Stomach smooth muscle (tissue), 2 donors: ENCODE results near the gene ZBTB43.

ENCODE experiments used
- H3K27ac ChIP-seq: one replicate; pipeline ENCODE4 v1.7.0; 2013; ENCODE audit warnings: mild to moderate bottlenecking, low read length, inconsistent platforms
- H3K27me3 ChIP-seq, 2 donors: one replicate each; pipeline ENCODE4 v1.7.0; 2013; ENCODE audit warnings: low read length in 2 of 2; ENCODE audit not compliant: insufficient read depth in 2 of 2, control insufficient read depth in 1 of 2
- H3K36me3 ChIP-seq, 2 donors: one replicate each; pipeline ENCODE4 v1.7.0; 2013; ENCODE audit warnings: low read length in 2 of 2; ENCODE audit not compliant: control insufficient read depth in 2 of 2, insufficient read depth in 2 of 2
- H3K4me1 ChIP-seq: one replicate; pipeline ENCODE4 v1.7.0; 2013; ENCODE audit warnings: low read length; ENCODE audit not compliant: control insufficient read depth, insufficient read depth
- H3K4me3 ChIP-seq, 2 donors: one replicate each; pipeline ENCODE4 v1.7.0; 2013; ENCODE audit warnings: low read length in 2 of 2
- H3K9ac ChIP-seq, 2 donors: one replicate each; pipeline ENCODE4 v1.7.0; 2013; ENCODE audit warnings: low read length in 2 of 2, mild to moderate bottlenecking in 1 of 2
- H3K9me3 ChIP-seq, 2 donors: one replicate each; pipeline ENCODE4 v1.7.0; 2013; ENCODE audit warnings: low read length in 2 of 2; ENCODE audit not compliant: control insufficient read depth in 2 of 2
- donor health status: healthy.
- donor health status: Pancreatic carcinoma.

The ZBTB43 gene

GRCh38 chr9:126804696-126805553 is at the start of gene ZBTB43:
ZBTB43 (plus strand) TSS chr9:126805040; CDS start chr9:126832510, 27,470 bp downstream.
- no peaks in the 10 kb centered on the region for H3K36me3 ChIP-seq
- H3K27ac ChIP-seq = peak within 1 kb of the TSS; percentile 81
- H3K27me3 ChIP-seq = no peaks in the 10 kb centered on the region
- H3K9me3 ChIP-seq = no peaks in the 10 kb centered on the region
- H3K4me1 ChIP-seq = peaks cover 20% of the 10 kb centered on the region
- peak within 1 kb of the TSS; percentile 84 to 96 for H3K9ac ChIP-seq
- peak within 1 kb of the TSS; percentile 80 to 94 for H3K4me3 ChIP-seq

GRCh38 chr9:126755317-126755875 is 49.4 kb upstream of the ZBTB43 start:
- Histone ChIP-seq H3K4me3 (no peak overlapping the region), H3K27ac (no peak overlapping the region), H3K4me1 (no peaks in the 10 kb centered on the region), H3K9ac (no peak overlapping the region), H3K9me3 (no peaks in the 10 kb centered on the region), H3K27me3 (peaks cover 14 to 19% of the 10 kb centered on the region in 2 donors), H3K36me3 (no peaks in the 10 kb centered on the region)

GRCh38 chr9:126756238-126756637 is 48.6 kb upstream of the ZBTB43 start:
- no peak overlapping the region for H3K27ac ChIP-seq
- no peaks in the 10 kb centered on the region for H3K4me1 ChIP-seq
- no peak overlapping the region for H3K9ac ChIP-seq
- no peaks in the 10 kb centered on the region for H3K36me3 ChIP-seq
- no peaks in the 10 kb centered on the region for H3K9me3 ChIP-seq
- H3K27me3 ChIP-seq = peaks cover 13% of the 10 kb centered on the region in 2 donors
- H3K4me3 ChIP-seq = no peak overlapping the region

- Histone ChIP-seq H3K4me3 (no peak overlapping the region), H3K9ac (no peak overlapping the region), H3K4me1 (no peaks in the 10 kb centered on the region), H3K27me3 (peaks cover 11% of the 10 kb centered on the region in 2 donors), H3K36me3 (no peaks in the 10 kb centered on the region), H3K9me3 (no peaks in the 10 kb centered on the region), H3K27ac (no peak overlapping the region)
These were observed 47.9 kb upstream of the ZBTB43 start for GRCh38 chr9:126756876-126757415.

GRCh38 chr9:126758916-126759585 is 45.8 kb upstream of the ZBTB43 start:
- H3K9ac ChIP-seq = no peak overlapping the region
- no peaks in the 10 kb centered on the region for H3K4me1 ChIP-seq
- no peak overlapping the region for H3K27ac ChIP-seq
- H3K4me3 ChIP-seq = no peak overlapping the region
- peaks cover 0 to 8% of the 10 kb centered on the region in 2 donors for H3K27me3 ChIP-seq
- H3K36me3 ChIP-seq = no peaks in the 10 kb centered on the region
- H3K9me3 ChIP-seq = no peaks in the 10 kb centered on the region

GRCh38 chr9:126761274-126761673 is 43.6 kb upstream of the ZBTB43 start:
- no peaks in the 10 kb centered on the region for H3K4me1 ChIP-seq
- H3K36me3 ChIP-seq = no peaks in the 10 kb centered on the region
- H3K27me3 ChIP-seq = peaks cover 0 to 8% of the 10 kb centered on the region in 2 donors
- no peak overlapping the region for H3K9ac ChIP-seq
- no peak overlapping the region for H3K27ac ChIP-seq
- H3K9me3 ChIP-seq = no peaks in the 10 kb centered on the region
- no peak overlapping the region for H3K4me3 ChIP-seq

- Histone ChIP-seq H3K4me1 (no peaks in the 10 kb centered on the region), H3K27me3 (peaks cover 0 to 7% of the 10 kb centered on the region in 2 donors), H3K9ac (no peak overlapping the region), H3K27ac (no peak overlapping the region), H3K4me3 (no peak overlapping the region), H3K9me3 (no peaks in the 10 kb centered on the region), H3K36me3 (no peaks in the 10 kb centered on the region)
These were observed 41.6 kb upstream of the ZBTB43 start for GRCh38 chr9:126763130-126763764.

- no peak overlapping the region for H3K9ac ChIP-seq
- no peak overlapping the region for H3K27ac ChIP-seq
- H3K36me3 ChIP-seq = no peaks in the 10 kb centered on the region
- H3K4me1 ChIP-seq = no peaks in the 10 kb centered on the region
- peaks cover 5 to 8% of the 10 kb centered on the region in 2 donors for H3K27me3 ChIP-seq
- no peaks in the 10 kb centered on the region for H3K9me3 ChIP-seq
- no peak overlapping the region for H3K4me3 ChIP-seq
These were observed 31.7 kb upstream of the ZBTB43 start for GRCh38 chr9:126773004-126773607.

- Histone ChIP-seq H3K4me3 (no peak overlapping the region), H3K27ac (no peak overlapping the region), H3K27me3 (peaks cover 8 to 16% of the 10 kb centered on the region in 2 donors), H3K36me3 (no peaks in the 10 kb centered on the region), H3K4me1 (no peaks in the 10 kb centered on the region), H3K9ac (no peak overlapping the region), H3K9me3 (no peaks in the 10 kb centered on the region)
These were observed 28.9 kb upstream of the ZBTB43 start for GRCh38 chr9:126775926-126776325.

- peaks cover 14 to 22% of the 10 kb centered on the region in 2 donors for H3K27me3 ChIP-seq
These were observed 27.1 kb upstream of the ZBTB43 start for GRCh38 chr9:126777733-126778132.

More at GRCh38 chr9:126777733-126778132, 27.1 kb upstream of the ZBTB43 start:
- H3K9ac ChIP-seq = no peak overlapping the region
- H3K9me3 ChIP-seq = no peaks in the 10 kb centered on the region
- H3K36me3 ChIP-seq = no peaks in the 10 kb centered on the region
- H3K4me3 ChIP-seq = no peak overlapping the region
- peaks cover 5% of the 10 kb centered on the region for H3K4me1 ChIP-seq
- H3K27ac ChIP-seq = no peak overlapping the region
